ENCODE results near the gene PHACTR1. TPM values are rescaled to one million over a fixed set of nuclear protein-coding genes. Genes with fewer than 3 reads are reported as not detected.
"Not testable (repeated sequence)": the region's sequence is repeated elsewhere in the genome, so short reads cannot be mapped to it uniquely, and the experiment has no call there.

Gene PHACTR1
- total RNA-seq, 1 experiment from 2014 or later, result 11.0 TPM

- no peak for DNase-seq (ENCODE audit: low read depth)
These were observed 518.8 kb downstream of the PHACTR1 start for GRCh38 chr6:13235339-13235738.

DNA sequence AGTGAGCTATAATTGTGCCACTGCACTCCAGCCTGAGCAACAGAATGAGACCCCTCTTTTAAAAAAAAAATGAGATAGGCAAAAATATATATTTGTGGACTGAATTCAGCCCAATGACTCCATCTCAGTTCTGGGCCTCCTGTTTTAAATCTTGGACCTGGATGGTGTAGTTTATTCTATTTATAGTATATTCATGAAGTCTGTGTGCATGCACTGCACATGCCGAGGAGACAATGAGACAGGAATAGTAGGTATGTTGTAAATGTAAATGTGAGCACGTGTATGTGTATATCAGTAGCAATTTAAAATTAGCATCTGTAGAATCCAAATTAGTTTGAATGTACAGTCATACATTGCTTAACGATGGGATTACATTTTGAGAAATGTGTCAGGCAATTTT is 520.8 kb downstream of the PHACTR1 start:
- no peak for DNase-seq (ENCODE audit: low read depth)

GRCh38 chr6:13238017-13238416 is 521.5 kb downstream of the PHACTR1 start:
- DNase-seq (ENCODE audit: low read depth), result no peak

DNA sequence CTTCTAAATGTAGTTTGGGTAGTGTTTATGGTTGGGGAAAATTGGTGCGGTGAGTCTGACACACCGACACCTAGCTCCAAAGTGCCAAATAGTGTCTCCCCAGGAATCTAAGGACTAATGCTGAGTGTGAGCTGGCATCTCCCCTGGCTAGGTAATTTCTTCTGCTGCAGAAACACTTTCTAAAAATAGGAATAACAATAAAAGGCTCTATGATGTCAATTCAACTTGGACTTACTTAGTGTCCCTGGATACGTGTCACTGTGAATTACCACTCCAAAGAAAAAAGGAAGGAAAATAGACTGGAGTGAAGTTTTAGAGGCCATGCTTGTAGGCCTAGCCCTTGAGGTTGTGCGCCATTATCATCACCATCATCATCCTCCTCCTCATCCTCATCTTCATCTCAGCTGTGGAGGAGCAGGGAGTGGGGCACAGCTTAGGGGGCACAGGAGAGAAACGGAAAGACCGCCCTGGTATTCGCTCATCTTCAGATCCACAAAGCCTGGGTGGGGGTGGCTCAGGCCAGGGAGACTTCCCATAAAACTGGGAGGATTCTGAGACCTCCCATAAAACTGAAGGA is 522.2 kb downstream of the PHACTR1 start:
- DNase-seq (ENCODE audit: low read depth), result no peak

DNA sequence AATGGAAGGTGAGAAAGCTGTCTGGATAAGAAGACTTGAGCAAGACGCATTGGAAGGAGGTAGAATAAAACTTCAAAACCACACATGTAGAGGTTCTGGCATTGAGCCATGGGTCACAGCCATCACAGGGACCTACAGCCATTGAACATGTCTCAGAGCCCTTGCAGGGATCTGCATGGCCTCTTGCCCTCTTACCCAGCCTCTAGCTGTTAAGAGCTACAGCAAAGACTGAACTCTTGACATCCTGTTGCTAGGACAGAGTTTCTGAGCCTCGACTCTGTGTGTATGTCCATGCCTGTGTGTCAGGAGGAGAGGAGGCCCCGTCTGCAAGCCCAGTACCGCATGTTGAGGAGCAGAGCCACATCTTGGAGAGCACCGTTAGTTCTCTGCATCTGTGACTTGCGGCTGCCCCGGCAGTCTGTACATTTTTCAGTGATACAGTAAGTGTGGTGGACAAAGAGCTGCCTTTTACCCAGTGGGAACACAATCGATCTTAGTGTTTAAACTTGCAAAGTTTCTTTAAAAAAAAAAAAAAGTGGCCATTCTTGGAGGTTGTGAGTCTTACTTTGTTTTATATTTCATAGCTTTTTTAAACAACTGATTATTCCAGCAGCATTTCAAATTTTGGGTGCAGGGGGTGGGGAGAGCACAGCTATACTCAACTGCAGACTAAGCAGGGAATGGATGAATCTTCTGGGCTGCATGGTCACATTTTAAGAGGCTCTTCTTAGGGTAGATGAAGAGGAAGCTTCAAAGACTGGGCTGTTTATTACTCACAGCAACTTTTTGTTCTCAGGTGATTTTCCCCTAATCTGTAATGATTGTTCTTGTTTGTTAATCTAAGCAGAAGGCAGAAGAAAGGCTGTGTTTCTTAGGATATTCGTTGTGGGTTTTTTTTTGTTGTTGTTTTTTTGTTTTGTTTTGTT is 523.2 kb downstream of the PHACTR1 start:
- DNase-seq (ENCODE audit: low read depth), result no peak

- no peak for DNase-seq (ENCODE audit: low read depth)
These were observed 524.8 kb downstream of the PHACTR1 start for GRCh38 chr6:13241364-13241763.

GRCh38 chr6:13242178-13242577 is 525.6 kb downstream of the PHACTR1 start:
- DNase-seq (ENCODE audit: low read depth), result no peak

DNA sequence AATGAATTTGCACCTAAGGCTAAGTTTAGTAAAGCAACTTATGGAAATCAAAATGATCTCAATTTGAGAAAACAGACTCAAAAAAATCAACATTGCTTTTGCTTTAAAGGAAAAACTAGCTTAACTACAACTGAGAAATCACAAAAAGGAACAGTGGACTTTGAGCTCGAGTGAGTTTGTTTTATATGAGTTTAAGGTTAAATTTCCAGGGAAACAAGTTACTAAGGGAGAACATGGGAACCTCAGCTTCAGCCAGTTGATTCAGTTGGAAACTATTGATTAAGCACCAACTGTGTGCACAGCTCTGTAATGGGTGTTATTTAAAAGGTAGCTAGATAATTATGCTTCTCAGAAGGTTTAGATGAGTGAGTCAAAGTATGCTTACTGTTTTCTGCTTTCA is 526.0 kb downstream of the PHACTR1 start:
- no peak for DNase-seq (ENCODE audit: low read depth)

GRCh38 chr6:13243033-13243432 is 526.5 kb downstream of the PHACTR1 start:
- peak; percentile 18 for DNase-seq (ENCODE audit: low read depth)

DNA sequence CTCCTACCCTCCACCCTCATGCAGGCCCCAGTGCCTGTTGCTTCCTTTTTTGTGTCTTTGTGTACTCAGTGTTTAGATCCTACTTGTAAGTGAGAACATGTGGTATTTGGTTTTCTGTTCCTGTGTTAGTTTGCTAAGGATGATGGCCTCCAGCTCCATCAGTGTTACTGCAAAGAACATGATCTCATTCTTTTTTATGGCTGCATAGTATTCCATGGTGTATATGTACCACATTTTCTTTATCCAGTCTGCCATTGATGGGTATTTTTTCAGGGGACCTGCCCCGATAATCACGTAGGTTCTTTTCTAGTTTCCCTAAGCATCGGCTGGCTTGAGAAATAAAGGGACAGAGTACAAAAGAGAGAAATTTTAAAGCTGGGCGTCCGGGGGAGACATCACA is 527.2 kb downstream of the PHACTR1 start:
- not testable (repeated sequence) for DNase-seq (ENCODE audit: low read depth)

GRCh38 chr6:13247627-13248026 is 531.1 kb downstream of the PHACTR1 start:
- DNase-seq (ENCODE audit: low read depth), result no peak

GRCh38 chr6:13248053-13248452 is 531.5 kb downstream of the PHACTR1 start:
- DNase-seq (ENCODE audit: low read depth), result peak; percentile 88

- no peak for DNase-seq (ENCODE audit: low read depth)
These were observed 532.0 kb downstream of the PHACTR1 start for GRCh38 chr6:13248584-13248985.

DNA sequence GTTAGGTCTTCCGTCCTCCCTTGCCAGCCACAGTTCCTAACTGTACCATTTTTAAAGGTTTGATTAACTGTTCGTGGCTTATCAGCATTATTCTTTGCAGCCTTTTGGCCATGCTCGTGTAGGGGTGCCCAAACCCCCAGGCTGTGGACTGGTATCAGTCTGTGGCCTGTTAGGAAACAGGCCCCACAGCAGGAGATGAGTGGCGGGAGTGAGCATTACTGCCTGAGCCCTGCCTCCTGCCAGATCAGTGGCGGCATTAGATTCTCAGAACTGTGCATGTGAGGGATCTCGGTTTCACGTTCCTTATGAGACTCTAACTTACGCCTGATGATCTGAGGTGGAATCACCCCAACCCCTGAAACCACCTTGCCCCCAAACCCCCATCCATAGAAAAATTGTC is 532.4 kb downstream of the PHACTR1 start:
- DNase-seq (ENCODE audit: low read depth), result no peak

GRCh38 chr6:13249817-13250216 is 533.2 kb downstream of the PHACTR1 start:
- no peak for DNase-seq (ENCODE audit: low read depth)

DNA sequence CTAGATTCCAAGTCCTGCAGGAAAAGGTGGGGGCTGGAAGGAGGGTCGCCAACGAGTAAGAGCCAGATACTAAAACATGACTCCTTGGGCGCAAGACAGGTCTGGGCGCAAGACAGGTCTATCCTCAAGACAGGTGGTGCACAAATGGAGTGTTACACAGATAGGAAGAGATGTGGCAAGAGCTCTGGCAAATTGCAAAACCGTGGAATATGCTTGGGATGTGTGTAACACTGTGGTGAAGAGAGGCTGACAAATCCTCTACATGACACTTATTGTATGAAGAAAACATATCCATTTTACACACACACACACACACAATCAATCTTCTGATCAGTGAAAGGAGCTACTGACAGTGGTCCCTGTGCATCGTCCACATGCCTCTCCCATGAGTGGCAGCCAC is 534.1 kb downstream of the PHACTR1 start:
- no peak for DNase-seq (ENCODE audit: low read depth)

DNA sequence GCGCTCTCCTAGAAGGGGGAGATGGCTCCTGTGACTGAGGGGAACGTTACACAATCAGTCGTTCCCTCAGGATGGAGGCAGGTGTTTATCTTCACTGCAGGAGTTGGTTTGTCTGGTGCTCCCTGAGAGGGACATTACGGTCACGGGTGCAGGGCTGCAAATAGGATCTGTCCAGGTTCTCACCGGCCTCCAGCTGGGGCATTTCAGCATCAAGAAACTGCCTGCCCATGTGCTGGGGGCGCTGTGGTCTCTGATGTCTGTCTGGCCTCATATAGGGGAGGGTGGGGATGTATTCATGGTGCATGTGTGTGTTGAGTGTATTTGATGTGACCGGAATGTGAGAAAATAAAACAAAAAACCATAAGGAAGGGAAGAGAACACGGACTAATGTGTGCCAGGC is 534.7 kb downstream of the PHACTR1 start:
- no peak for DNase-seq (ENCODE audit: low read depth)

GRCh38 chr6:13252790-13253189 is 536.2 kb downstream of the PHACTR1 start:
- DNase-seq (ENCODE audit: low read depth), result no peak

GRCh38 chr6:13253272-13253671 is 536.7 kb downstream of the PHACTR1 start:
- no peak for DNase-seq (ENCODE audit: low read depth)

DNA sequence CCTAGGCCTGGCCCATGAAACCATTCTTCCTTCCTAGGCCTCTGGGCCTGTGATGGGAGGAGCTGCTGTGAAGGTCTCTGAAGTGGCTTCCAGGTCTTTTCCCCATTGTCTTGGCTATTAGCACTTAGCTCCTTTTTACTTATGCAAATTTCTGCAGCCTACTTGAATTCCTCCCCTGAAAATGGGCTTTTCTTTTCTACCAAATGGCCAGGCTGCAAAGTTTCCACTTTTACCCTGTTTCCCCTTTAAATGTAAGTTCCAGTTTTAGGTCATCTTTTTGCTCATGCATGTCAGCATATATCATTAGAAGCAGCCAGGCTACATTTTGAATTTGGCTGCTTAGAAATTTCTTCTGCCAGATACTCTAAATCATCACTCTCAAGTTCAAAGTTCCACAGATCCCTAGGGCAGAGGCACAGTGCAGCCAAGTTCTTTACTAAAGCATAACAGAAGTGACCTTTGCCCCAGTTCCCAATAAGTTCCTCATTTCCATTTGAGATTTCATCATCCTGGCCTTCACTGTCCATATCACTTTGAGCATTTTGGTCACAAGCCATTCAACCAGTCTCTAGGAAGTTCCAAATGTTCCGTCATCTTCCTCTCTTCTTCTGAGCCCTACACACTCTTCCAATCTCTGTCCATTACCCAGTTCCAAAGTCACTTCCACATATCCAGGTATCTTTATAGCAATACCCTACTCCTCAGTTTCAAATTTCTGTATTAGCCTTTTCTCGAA is 539.9 kb downstream of the PHACTR1 start:
- DNase-seq (ENCODE audit: low read depth), result no peak

GRCh38 chr6:13259393-13259792 is 542.8 kb downstream of the PHACTR1 start:
- DNase-seq (ENCODE audit: low read depth), result no peak

GRCh38 chr6:13260101-13260598 is 543.6 kb downstream of the PHACTR1 start:
- no peak for DNase-seq (ENCODE audit: low read depth)

Data from LHCN-M2 (cell line).